ENCODE measurements around the gene ANKRD31.

- TF ChIP-seq, protein P1, sequence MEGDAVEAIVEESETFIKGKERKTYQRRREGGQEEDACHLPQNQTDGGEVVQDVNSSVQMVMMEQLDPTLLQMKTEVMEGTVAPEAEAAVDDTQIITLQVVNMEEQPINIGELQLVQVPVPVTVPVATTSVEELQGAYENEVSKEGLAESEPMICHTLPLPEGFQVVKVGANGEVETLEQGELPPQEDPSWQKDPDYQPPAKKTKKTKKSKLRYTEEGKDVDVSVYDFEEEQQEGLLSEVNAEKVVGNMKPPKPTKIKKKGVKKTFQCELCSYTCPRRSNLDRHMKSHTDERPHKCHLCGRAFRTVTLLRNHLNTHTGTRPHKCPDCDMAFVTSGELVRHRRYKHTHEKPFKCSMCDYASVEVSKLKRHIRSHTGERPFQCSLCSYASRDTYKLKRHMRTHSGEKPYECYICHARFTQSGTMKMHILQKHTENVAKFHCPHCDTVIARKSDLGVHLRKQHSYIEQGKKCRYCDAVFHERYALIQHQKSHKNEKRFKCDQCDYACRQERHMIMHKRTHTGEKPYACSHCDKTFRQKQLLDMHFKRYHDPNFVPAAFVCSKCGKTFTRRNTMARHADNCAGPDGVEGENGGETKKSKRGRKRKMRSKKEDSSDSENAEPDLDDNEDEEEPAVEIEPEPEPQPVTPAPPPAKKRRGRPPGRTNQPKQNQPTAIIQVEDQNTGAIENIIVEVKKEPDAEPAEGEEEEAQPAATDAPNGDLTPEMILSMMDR (IDR thresholded peaks at IDR 0.05): no peak
- no peak for TF ChIP-seq POLR2AphosphoS5 (IDR thresholded peaks at IDR 0.05; ENCODE audit: low read depth, low read length)
- TF ChIP-seq, protein P2, sequence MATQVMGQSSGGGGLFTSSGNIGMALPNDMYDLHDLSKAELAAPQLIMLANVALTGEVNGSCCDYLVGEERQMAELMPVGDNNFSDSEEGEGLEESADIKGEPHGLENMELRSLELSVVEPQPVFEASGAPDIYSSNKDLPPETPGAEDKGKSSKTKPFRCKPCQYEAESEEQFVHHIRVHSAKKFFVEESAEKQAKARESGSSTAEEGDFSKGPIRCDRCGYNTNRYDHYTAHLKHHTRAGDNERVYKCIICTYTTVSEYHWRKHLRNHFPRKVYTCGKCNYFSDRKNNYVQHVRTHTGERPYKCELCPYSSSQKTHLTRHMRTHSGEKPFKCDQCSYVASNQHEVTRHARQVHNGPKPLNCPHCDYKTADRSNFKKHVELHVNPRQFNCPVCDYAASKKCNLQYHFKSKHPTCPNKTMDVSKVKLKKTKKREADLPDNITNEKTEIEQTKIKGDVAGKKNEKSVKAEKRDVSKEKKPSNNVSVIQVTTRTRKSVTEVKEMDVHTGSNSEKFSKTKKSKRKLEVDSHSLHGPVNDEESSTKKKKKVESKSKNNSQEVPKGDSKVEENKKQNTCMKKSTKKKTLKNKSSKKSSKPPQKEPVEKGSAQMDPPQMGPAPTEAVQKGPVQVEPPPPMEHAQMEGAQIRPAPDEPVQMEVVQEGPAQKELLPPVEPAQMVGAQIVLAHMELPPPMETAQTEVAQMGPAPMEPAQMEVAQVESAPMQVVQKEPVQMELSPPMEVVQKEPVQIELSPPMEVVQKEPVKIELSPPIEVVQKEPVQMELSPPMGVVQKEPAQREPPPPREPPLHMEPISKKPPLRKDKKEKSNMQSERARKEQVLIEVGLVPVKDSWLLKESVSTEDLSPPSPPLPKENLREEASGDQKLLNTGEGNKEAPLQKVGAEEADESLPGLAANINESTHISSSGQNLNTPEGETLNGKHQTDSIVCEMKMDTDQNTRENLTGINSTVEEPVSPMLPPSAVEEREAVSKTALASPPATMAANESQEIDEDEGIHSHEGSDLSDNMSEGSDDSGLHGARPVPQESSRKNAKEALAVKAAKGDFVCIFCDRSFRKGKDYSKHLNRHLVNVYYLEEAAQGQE (IDR thresholded peaks at IDR 0.05; ENCODE audit: insufficient read depth in 1 of 2, low read depth in 2 of 2, low read length in 1 of 2): no peak
Observed at GRCh38 chr5:75190227-75190626, 46.5 kb downstream of the ANKRD31 start.

Data from Panc1 (cell line).